IMR-90 (cell line): Measurements from ENCODE around the gene TMED6. TPM values are rescaled to one million over a fixed set of nuclear protein-coding genes. Genes with fewer than 3 reads are reported as not detected.

Experiments used
- ATAC-seq: fragments of 200-7000 bp; cut with Tn5 transposase; 2 replicates; pipeline ENCODE4 v1.9.1; 2020; ENCODE audit warnings: low read depth, mild to moderate bottlenecking, moderate library complexity
- BruUV-seq: library from RNA; stranded (reverse); fragments of 400-500 nt; replicated peaks from 2 replicates; lab custom pipeline; 2021; lab: Mats Ljungman, UMichigan
- CTCF ChIA-PET: fragments of 300-600 bp; formaldehyde crosslinking; extraction: SDS; loops from one replicate; lab custom pipeline; 2021; ENCODE audit warnings: antibody characterized with exemption; lab: Yijun Ruan, JAX
- POLR2A ChIA-PET: fragments of 300-600 bp; sonication (Branson Sonifier 250); formaldehyde crosslinking; loops from one replicate; lab custom pipeline; 2022; ENCODE audit warnings: antibody characterized with exemption; ENCODE audit not compliant: unreplicated experiment; lab: Charles Lee
- DNase-seq: peaks from one replicate; pipeline ENCODE4 v3.0.0; 2013
- H2AFZ ChIP-seq: replicated peaks from 2 replicates; pipeline ENCODE3; 2013; ENCODE audit warnings: low read length, mild to moderate bottlenecking; ENCODE audit not compliant: poor library complexity
- H2AK5ac ChIP-seq: 2 replicates; pipeline ENCODE4 v1.6.1; 2013; ENCODE audit warnings: low read depth, low read length, inconsistent platforms
- H2AK9ac ChIP-seq: replicated peaks from 2 replicates; pipeline ENCODE3; 2013; ENCODE audit warnings: mild to moderate bottlenecking, low read depth, low read length, moderate library complexity; ENCODE audit not compliant: poor library complexity
- H2BK120ac ChIP-seq: 2 replicates; pipeline ENCODE4 v1.6.1; 2013; ENCODE audit warnings: low read depth, low read length, inconsistent platforms
- H2BK15ac ChIP-seq: 3 replicates; pipeline ENCODE4 v1.6.1; 2013; ENCODE audit warnings: low read depth, low read length, inconsistent platforms
- H2BK20ac ChIP-seq: 2 replicates; pipeline ENCODE4 v1.6.1; 2013; ENCODE audit warnings: low read depth, mild to moderate bottlenecking, inconsistent platforms, low read length, moderate library complexity
- H2BK5ac ChIP-seq: 2 replicates; pipeline ENCODE4 v1.6.1; 2013; ENCODE audit warnings: mild to moderate bottlenecking, low read depth, low read length, inconsistent platforms; ENCODE audit not compliant: poor library complexity, severe bottlenecking
- H3K14ac ChIP-seq: replicated peaks from 2 replicates; pipeline ENCODE4 v1.6.1; 2013; ENCODE audit warnings: low read depth, low read length, inconsistent platforms
- H3K18ac ChIP-seq: 2 replicates; pipeline ENCODE4 v1.6.1; 2013; ENCODE audit warnings: low read depth, low read length, control low read depth
- H3K23ac ChIP-seq: 2 replicates; pipeline ENCODE4 v1.6.1; 2013; ENCODE audit warnings: low read depth, low read length, inconsistent platforms
- H3K27ac ChIP-seq: 2 replicates; pipeline ENCODE4 v1.5.1; 2013; ENCODE audit warnings: mild to moderate bottlenecking, control low read depth, low read length; ENCODE audit not compliant: insufficient read depth
- H3K27me3 ChIP-seq: 2 replicates; pipeline ENCODE4 v1.6.1; 2013; ENCODE audit warnings: low read length; ENCODE audit not compliant: control insufficient read depth, insufficient read depth
- H3K36me3 ChIP-seq: 2 replicates; pipeline ENCODE4 v1.6.1; 2013; ENCODE audit warnings: low read length, mixed read lengths; ENCODE audit not compliant: control insufficient read depth, insufficient read depth
- H3K4ac ChIP-seq: 2 replicates; pipeline ENCODE4 v1.6.1; 2013; ENCODE audit warnings: low read depth, low read length, inconsistent platforms
- H3K4me1 ChIP-seq: 2 replicates; pipeline ENCODE4 v1.6.1; 2013; ENCODE audit warnings: low read length, mixed read lengths; ENCODE audit not compliant: control insufficient read depth, insufficient read depth
- H3K4me2 ChIP-seq: 2 replicates; pipeline ENCODE4 v1.6.1; 2013; ENCODE audit warnings: low read depth, mild to moderate bottlenecking, control low read depth, low read length, moderate library complexity
- H3K4me3 ChIP-seq: 2 replicates; pipeline ENCODE4 v1.5.1; 2013; ENCODE audit warnings: low read depth, mild to moderate bottlenecking, control low read depth, low read length, moderate library complexity; ENCODE audit not compliant: insufficient read depth
- H3K56ac ChIP-seq: 2 replicates; pipeline ENCODE4 v1.6.1; 2013; ENCODE audit warnings: low read length, inconsistent platforms; ENCODE audit not compliant: insufficient read depth; ENCODE audit errors: extremely low read depth
- H3K79me1 ChIP-seq, 2 experiments: 2 replicates each; pipeline ENCODE4 v1.6.1; 2013; ENCODE audit warnings: low read length in 2 of 2, inconsistent platforms in 1 of 2, low read depth in 1 of 2
- H3K9ac ChIP-seq: 2 replicates; pipeline ENCODE4 v1.6.1; 2013; ENCODE audit warnings: low read depth, low read length, control low read depth
- H3K9me1 ChIP-seq: 2 replicates; pipeline ENCODE4 v1.6.1; 2013; ENCODE audit warnings: low read length, inconsistent platforms; ENCODE audit not compliant: insufficient read depth
- H3K9me3 ChIP-seq: 2 replicates; pipeline ENCODE4 v1.6.1; 2013; ENCODE audit warnings: low read length; ENCODE audit not compliant: control insufficient read depth, insufficient read depth
- H4K20me1 ChIP-seq: 2 replicates; pipeline ENCODE4 v1.6.1; 2013; ENCODE audit warnings: low read length, inconsistent platforms; ENCODE audit not compliant: insufficient read depth
- H4K5ac ChIP-seq: 2 replicates; pipeline ENCODE4 v1.6.1; 2013; ENCODE audit warnings: mild to moderate bottlenecking, low read depth, low read length, control low read depth
- H4K8ac ChIP-seq, 2 experiments: 2 replicates each; pipeline ENCODE4 v1.6.1; 2013; ENCODE audit warnings: low read depth in 2 of 2, low read length in 2 of 2, control low read depth in 1 of 2, inconsistent platforms in 1 of 2
- H4K91ac ChIP-seq: 2 replicates; pipeline ENCODE4 v1.6.1; 2013; ENCODE audit warnings: low read depth, low read length, inconsistent platforms; ENCODE audit not compliant: insufficient read depth
- BHLHE40 ChIP-seq: fragments of 150-350 bp; IDR thresholded peaks from 2 replicates; pipeline ENCODE4 v1.6.1; 2016; ENCODE audit warnings: mild to moderate bottlenecking, low read depth, low read length
- CEBPB ChIP-seq: IDR thresholded peaks from 2 replicates; pipeline ENCODE4 v1.6.1; 2012; ENCODE audit warnings: low read depth, low read length, improper control_type of control experiment
- CHD1 ChIP-seq: IDR thresholded peaks from 2 replicates; pipeline ENCODE4 v1.6.1; 2012; ENCODE audit warnings: low read depth, low read length, improper control_type of control experiment
- FOS ChIP-seq: fragments of 150-350 bp; IDR thresholded peaks from 2 replicates; pipeline ENCODE4 v1.6.1; 2016; ENCODE audit warnings: low read depth, low read length
- MAFK ChIP-seq: IDR thresholded peaks from 2 replicates; pipeline ENCODE4 v1.6.1; 2012; ENCODE audit warnings: low read depth, low read length, improper control_type of control experiment
- MAZ ChIP-seq: IDR thresholded peaks from 2 replicates; pipeline ENCODE4 v1.6.1; 2012; ENCODE audit warnings: low read depth, mild to moderate bottlenecking, low read length, improper control_type of control experiment, moderate library complexity, borderline replicate concordance
- MXI1 ChIP-seq: IDR thresholded peaks from 2 replicates; pipeline ENCODE4 v1.6.1; 2012; ENCODE audit warnings: low read depth, mild to moderate bottlenecking, low read length, moderate library complexity, borderline replicate concordance
- NFE2L2 ChIP-seq: fragments of 150-350 bp; IDR thresholded peaks from 2 replicates; pipeline ENCODE4 v1.6.1; 2016; ENCODE audit warnings: low read depth, mild to moderate bottlenecking, low read length
- POLR2A ChIP-seq: IDR thresholded peaks from 2 replicates; pipeline ENCODE4 v1.6.1; 2012; ENCODE audit warnings: mild to moderate bottlenecking, low read depth, low read length
- RAD21 ChIP-seq: IDR thresholded peaks from 2 replicates; pipeline ENCODE4 v1.6.1; 2012; ENCODE audit warnings: low read length, improper control_type of control experiment
- RCOR1 ChIP-seq: IDR thresholded peaks from 2 replicates; pipeline ENCODE4 v1.6.1; 2012; ENCODE audit warnings: mild to moderate bottlenecking, low read length, improper control_type of control experiment; ENCODE audit not compliant: insufficient replicate concordance
- RFX5 ChIP-seq: IDR thresholded peaks from 2 replicates; pipeline ENCODE4 v1.8.0; 2012; ENCODE audit warnings: low read depth, mild to moderate bottlenecking, low read length, moderate library complexity
- SMC3 ChIP-seq: fragments of 150-350 bp; IDR thresholded peaks from 2 replicates; pipeline ENCODE4 v1.6.1; 2016; ENCODE audit warnings: low read depth, mild to moderate bottlenecking, antibody characterized with exemption, low read length, moderate library complexity
- WGBS, 2 experiments: methylation state at CpG; one replicate each; pipeline versions ENCODE4 v1.1.5 to v1.1.7; 2013; ENCODE audit warnings: missing lambda C conversion rate in 2 of 2; ENCODE audit not compliant: insufficient read length in 1 of 2; ENCODE audit errors: extremely low coverage in 2 of 2; 5-methylcytosine and 5-hydroxymethylcytosine counted together
- dilution Hi-C: fragments of 300-500 bp; cut with HindIII; formaldehyde crosslinking; loops from one replicate; pipeline ENCODE4 v1.14.3; 2018; ENCODE audit warnings: low sequenced_read_pairs; ENCODE audit not compliant: unreplicated experiment
- in situ Hi-C: fragments of 300-500 bp; cut with MboI; formaldehyde crosslinking; loops from 3 replicates; pipeline ENCODE4 v1.14.3; 2019; ENCODE audit warnings: low sequenced_read_pairs, inconsistent platforms, mixed read lengths
- intact Hi-C: fragments of 100-400 bp; cut with micrococcal nuclease; formaldehyde crosslinking; loops from 2 replicates; pipeline ENCODE4 v1.10.0; 2022
- polyA plus RNA-seq, 3 experiments: library from polyadenylated mRNA; depleted of rRNA; stranded (reverse); fragments of >200 nt; gene quantifications; 2 replicates each; pipeline ENCODE4 v1.2.3, GENCODE V29; 2012; ENCODE audit warnings: low replicate concordance in 1 of 3
- total RNA-seq: library from RNA; depleted of rRNA; stranded (reverse); fragments of >200 nt; gene quantifications from 2 replicates; pipeline ENCODE4 v1.2.3, GENCODE V29; 2012
- TF ChIP-seq, protein P1 (sequence below): fragments of 150-350 bp; IDR thresholded peaks from 2 replicates; pipeline ENCODE4 v1.6.1; 2017; ENCODE audit warnings: mild to moderate bottlenecking, antibody characterized with exemption, low read length, low read depth
- TF ChIP-seq, protein P2 (sequence below): conservative IDR thresholded peaks from 2 replicates; pipeline ENCODE4 v1.5.1; 2012; ENCODE audit warnings: mild to moderate bottlenecking, low read depth, low read length, improper control_type of control experiment

Gene TMED6
- total and polyA plus RNA-seq, 2 of the 4 experiments (the other 2 are of a cell fraction) = 0.10 TPM; not detected in 1

DNA sequence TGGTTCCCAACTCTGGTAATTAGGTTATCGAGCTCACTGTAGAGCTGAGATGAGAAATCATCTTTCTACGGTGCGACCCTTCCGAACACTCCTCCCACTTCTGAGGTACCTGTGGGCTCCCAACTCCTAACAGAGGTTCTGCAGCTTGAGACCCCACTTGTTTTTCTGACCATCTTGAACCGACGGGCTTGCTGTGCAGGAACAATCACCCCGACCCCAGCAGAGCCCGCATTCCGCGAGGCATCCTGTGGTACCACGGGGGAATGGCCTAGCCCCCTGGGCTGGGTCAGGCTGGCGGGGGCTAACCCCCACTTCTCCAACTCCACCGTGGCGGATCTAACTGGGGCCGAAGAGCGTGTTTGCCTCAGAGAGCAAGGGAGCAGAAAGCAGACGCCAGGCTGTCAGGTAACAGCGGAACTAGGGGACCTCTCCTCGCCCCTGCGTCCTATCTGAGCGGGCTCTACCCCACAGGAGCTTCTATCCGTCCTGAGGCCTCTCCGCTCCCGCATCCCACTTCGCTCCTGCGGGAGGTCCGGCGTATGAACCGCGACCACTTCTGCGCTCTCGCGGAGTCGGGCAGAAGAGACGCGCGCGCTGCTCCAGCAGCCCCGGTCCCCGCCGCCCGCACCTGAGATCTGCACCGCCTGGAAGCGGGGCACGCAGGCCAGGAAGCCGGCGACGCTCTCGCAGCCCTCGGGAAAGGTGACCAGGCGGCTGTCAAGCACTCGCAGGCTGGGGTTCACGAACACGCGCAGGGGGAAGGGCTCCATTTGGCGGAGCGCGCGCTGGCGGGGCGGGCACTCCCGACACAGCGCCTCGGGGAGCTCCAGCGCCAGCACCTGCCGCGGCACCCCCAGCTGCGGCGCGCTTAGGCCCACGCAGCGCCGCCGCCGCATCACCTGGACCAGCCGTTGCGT lies 22.0 kb downstream of the TMED6 start:
- CTCF ChIA-PET = no interaction called here
- Histone ChIP-seq H3K36me3 (peaks cover 46% of the 10 kb centered on the region), H3K79me1 (peaks cover 38 to 70% of the 10 kb centered on the region in 2 experiments), H2AK5ac (peak overlapping the region; percentile 84), H3K9me1 (peaks cover 10% of the 10 kb centered on the region), H3K4me3 (peak overlapping the region; percentile 78), H3K18ac (no peak overlapping the region), H3K27me3 (no peaks in the 10 kb centered on the region), H2BK20ac (no peak overlapping the region), H3K56ac (no peak overlapping the region; the same call in 1 of the 2 replicates), H3K14ac (peak overlapping the region; percentile 2; the same call in 1 of the 2 replicates), H3K4me1 (peaks cover 12% of the 10 kb centered on the region), H2BK120ac (no peak overlapping the region), H2BK5ac (peak overlapping the region; percentile 22), H4K5ac (0 out of 2 replicates have a peak overlapping the region, but pooled peaks have one; percentile 7), H2AFZ (peak overlapping the region; percentile 97), H3K27ac (peak overlapping the region; percentile 63), H4K20me1 (peaks cover 47% of the 10 kb centered on the region), H3K9ac (peak overlapping the region; percentile 54), H3K9me3 (no peaks in the 10 kb centered on the region), H3K4me2 (peak overlapping the region; percentile 91), H4K91ac (peak overlapping the region; percentile 56), H3K23ac (peak overlapping the region; percentile 58), H3K4ac (peak overlapping the region; percentile 67), H2AK9ac (peak overlapping the region; percentile 97), H2BK15ac (no peak overlapping the region), H4K8ac (peak overlapping the region; percentile 33 to 34; a peak in 1 of 4 replicates)
- no peak for DNase-seq
- BruUV-seq = no TSS peak
- 7% methylated on average over 53 of the region's 77 CpGs; no CpG with 5 or more reads in 1 of the 2 experiments for WGBS, 2 experiments
- in situ Hi-C loops = no loop called here
- POLR2A ChIA-PET = interaction anchor here (0.6 kb wide), 1 partner anchor 10 kb away, joined by 5 read pairs; the partner anchor contains the start of genes COG8 and NIP7
- dilution Hi-C loops = no loop called here
- ATAC-seq = peak; percentile 41
- intact Hi-C loops = no loop called here
- TF ChIP-seq POLR2A (no peak), MAFK (no peak), CEBPB (no peak; the same call in 1 of the 2 replicates), MXI1 (no peak), RAD21 (no peak), RCOR1 (no peak), FOS (no peak), BHLHE40 (no peak), CHD1 (no peak), NFE2L2 (no peak), RFX5 (no peak), MAZ (no peak), SMC3 (no peak)
- TF ChIP-seq, protein P1, sequence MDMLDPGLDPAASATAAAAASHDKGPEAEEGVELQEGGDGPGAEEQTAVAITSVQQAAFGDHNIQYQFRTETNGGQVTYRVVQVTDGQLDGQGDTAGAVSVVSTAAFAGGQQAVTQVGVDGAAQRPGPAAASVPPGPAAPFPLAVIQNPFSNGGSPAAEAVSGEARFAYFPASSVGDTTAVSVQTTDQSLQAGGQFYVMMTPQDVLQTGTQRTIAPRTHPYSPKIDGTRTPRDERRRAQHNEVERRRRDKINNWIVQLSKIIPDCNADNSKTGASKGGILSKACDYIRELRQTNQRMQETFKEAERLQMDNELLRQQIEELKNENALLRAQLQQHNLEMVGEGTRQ = no peak
- TF ChIP-seq, protein P2, sequence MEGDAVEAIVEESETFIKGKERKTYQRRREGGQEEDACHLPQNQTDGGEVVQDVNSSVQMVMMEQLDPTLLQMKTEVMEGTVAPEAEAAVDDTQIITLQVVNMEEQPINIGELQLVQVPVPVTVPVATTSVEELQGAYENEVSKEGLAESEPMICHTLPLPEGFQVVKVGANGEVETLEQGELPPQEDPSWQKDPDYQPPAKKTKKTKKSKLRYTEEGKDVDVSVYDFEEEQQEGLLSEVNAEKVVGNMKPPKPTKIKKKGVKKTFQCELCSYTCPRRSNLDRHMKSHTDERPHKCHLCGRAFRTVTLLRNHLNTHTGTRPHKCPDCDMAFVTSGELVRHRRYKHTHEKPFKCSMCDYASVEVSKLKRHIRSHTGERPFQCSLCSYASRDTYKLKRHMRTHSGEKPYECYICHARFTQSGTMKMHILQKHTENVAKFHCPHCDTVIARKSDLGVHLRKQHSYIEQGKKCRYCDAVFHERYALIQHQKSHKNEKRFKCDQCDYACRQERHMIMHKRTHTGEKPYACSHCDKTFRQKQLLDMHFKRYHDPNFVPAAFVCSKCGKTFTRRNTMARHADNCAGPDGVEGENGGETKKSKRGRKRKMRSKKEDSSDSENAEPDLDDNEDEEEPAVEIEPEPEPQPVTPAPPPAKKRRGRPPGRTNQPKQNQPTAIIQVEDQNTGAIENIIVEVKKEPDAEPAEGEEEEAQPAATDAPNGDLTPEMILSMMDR = no peak
